GM23338 (cell line): Measurements from ENCODE around the gene CLCNKA.

Experiments used
- POLR2AphosphoS5 ChIP-seq: IDR thresholded peaks from 2 replicates; pipeline ENCODE4 v1.6.1; 2016; ENCODE audit warnings: antibody characterized with exemption, low read depth
- TF ChIP-seq, protein P1 (sequence below), 2 experiments: fragments of 200-600 bp in 1 of 2; sonication (generic) in 1 of 2; conservative IDR thresholded peaks; 2 replicates each; pipeline versions ENCODE4 v1.5.1 to v1.6.1; 2016 to 2017; ENCODE audit warnings: antibody characterized with exemption in 2 of 2, low read depth in 2 of 2, mild to moderate bottlenecking in 2 of 2, moderate library complexity in 1 of 2

DNA sequence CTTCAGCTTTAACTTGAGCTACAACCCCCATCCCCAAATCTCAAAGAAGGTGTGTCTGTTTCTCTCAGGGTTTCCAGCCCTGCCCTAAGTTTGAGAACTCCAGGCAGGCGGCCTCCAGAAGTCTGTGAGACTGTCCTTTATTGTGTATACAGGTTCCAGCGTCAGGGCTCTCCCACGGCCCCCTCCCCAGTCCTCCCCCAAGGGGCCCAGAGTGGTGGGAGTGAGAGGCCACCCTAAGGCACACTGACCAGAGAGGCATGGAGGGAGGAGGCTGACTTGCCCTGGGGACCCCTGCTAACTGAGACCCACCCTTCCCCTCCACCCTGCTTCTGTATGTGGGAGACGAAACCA, 8.0 kb upstream of the CLCNKA start:
- TF ChIP-seq, protein P1, sequence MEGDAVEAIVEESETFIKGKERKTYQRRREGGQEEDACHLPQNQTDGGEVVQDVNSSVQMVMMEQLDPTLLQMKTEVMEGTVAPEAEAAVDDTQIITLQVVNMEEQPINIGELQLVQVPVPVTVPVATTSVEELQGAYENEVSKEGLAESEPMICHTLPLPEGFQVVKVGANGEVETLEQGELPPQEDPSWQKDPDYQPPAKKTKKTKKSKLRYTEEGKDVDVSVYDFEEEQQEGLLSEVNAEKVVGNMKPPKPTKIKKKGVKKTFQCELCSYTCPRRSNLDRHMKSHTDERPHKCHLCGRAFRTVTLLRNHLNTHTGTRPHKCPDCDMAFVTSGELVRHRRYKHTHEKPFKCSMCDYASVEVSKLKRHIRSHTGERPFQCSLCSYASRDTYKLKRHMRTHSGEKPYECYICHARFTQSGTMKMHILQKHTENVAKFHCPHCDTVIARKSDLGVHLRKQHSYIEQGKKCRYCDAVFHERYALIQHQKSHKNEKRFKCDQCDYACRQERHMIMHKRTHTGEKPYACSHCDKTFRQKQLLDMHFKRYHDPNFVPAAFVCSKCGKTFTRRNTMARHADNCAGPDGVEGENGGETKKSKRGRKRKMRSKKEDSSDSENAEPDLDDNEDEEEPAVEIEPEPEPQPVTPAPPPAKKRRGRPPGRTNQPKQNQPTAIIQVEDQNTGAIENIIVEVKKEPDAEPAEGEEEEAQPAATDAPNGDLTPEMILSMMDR (conservative IDR thresholded peaks at IDR 0.05; ENCODE audit: low read depth in 2 of 2): no peak
- no peak for TF ChIP-seq POLR2AphosphoS5
